HG02938 (cell line): ENCODE measurements around the gene FGF16.
"Not testable (repeated sequence)": the region's sequence is repeated elsewhere in the genome, so short reads cannot be mapped to it uniquely, and the experiment has no call there.

Experiments used
- ATAC-seq: cut with Tn5 transposase; IDR thresholded peaks from one replicate; pipeline ENCODE4 v1.9.1; 2021; ENCODE audit warnings: mild to moderate bottlenecking, moderate library complexity; ENCODE audit not compliant: unreplicated experiment

Gene FGF16

DNA sequence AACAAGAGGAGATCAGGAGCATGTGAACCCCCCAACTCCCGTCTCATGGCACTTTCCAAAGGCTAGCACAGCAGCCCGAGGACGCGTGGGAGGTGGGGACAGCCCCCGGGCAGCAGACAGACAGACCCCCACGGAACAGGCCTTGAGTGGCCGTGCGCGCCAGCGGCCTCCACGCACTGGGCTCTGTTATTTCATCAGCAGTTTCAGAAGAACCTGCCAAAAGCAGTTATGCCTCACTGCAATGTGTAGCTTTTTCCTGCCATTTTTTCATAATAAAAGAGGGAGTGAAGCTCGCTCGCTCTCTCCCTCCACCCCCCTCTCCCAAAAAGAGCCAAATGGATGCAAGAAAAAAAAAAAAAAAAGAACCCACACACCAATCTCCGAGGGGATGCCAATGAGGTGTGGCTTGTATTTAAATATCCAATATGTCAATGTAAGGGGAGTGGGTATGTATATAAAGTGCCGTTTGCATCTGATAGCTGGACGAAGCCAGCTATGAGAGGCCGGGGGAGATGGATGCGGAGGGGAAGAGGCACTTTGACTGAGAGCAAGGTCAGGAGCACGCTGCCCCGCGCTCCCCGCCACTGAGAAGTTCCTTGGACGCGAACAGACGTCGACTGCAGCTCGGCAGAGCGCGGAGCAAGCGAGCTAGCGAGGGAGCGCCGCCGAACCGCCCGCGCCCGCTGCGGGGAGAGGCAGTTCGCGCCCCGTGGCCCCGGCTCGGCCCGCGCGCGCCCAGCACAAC lies at the start of gene FGF16:
TSS of gene FGF16 (plus strand) at position 482 of the 745 bp plus-strand sequence. CDS start 286 bp downstream, outside the sequence.
- no peak for ATAC-seq

DNA sequence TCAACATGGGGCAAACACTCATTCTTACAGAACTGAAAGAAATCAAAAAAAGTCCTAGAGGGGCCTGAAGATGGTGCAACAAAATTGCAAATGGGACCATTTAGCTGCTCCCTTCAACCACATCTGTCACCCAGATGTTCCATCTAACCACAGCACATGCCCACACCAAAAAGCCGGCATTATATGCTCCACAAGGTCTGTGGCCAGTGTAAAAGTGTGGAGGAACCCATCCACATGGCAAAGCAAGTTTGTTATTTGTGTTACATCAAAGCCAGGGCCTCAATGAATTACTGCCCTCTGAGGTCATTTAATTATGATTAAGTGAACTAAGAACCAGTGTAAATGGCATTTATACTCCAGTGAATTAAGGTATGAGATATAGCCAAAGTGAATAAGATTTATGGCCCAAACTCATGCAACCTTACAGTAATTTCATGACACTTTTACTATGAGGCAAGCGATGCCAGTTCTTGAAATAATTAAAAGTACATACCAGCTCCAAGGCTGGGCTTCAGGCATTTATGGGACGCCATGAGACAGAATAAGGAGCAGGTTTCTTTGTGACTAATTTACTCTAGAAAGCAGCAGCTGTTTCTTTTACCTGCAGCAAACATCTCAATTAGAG lies 48.7 kb upstream of the FGF16 start:
- ATAC-seq: no peak

DNA sequence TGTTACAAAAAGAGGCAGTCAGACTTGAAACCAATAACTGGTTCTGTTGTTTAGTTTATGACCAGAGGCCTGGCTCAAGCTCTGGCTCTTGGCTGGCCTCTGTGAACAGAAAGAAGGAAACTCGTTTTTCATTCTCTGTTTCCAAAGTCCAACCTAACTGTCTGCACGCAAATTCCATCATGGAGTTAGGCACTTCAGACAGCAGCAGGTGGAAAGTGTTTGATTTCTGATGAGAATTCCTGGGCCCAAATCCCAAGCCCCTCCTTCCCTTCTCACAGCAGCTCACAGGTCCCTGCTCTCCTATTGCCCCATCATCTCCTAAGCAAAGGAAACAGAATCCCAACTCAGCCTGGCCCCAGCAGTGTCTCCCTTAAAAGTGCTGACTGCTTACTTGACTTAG lies 42.8 kb upstream of the FGF16 start:
- no peak for ATAC-seq

DNA sequence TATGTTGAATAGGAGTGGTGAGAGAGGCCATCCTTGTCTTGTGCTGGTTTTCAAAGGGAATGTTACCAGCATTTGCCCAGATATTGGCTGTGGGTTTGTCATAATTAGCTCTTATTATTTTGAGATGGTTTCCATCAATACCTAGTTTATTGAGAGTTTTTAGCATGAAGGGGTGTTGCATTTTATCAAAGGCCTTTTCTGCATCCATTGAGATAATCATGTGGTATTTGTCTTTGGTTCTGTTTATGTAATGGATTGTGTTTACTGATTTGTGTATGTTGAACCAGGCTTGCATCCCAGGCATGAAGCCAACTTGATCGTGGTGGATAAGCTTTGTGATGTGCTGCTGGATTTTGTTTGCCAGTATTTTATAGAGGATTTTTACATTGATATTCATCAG lies 39.4 kb upstream of the FGF16 start:
- ATAC-seq: not testable (repeated sequence)

DNA sequence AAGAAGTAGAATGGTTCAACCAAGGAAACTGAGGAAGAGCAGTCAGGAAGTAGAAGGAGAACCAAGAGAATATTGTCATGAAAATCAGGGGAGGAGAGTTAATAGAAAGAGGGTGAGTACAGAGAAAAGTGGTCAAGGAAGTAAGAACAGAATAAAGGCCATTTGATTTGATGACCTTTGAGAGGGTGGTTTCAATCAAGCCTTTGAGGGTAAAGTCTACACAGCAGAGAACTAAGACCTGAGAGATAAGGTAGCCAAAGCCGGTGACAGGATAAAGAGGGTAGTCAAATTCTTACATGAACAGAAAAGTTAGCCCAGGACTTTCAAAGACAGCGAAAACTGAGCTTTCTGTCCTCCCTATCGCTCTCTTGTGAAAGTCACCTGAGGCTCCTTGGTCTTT lies 34.6 kb upstream of the FGF16 start:
- ATAC-seq: no peak

DNA sequence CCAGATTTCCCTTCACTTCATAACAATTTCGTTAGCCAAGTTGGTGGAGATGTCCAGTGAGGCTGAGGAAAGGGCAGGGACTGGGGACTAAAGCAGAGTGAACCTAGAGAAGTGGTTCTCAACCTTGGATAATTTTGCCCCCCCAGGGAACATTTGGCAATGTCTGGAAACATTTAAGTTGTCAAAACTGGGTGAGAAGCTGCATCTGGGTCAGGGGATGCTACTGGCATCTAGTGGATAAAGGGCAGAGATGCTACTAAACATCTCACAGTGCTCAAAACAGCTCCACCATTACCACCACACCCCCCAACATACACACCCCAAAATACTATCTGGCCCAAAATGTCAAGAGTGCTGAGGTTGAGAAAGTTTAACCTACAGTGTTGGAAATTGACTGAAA lies 32.0 kb upstream of the FGF16 start:
- ATAC-seq: no peak

DNA sequence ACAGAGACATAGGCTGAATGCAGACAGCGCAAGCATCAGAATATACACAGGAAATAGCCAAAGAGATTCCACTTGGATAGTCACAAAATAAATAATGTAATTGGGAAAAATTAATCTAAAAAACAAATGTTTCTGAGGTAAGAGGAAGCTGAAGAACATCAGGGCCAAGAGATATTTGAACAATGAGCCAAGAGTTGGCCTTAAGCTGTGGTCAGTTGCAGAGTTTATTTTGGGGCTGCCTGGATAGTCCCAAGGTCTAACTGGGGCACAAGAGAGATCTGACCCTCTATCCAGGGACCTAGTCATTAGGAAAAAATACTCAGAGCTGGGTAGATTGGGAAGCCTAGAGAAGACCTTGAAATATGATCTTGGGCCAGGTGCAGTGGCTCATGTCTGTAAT lies 31.3 kb upstream of the FGF16 start:
- no peak for ATAC-seq

DNA sequence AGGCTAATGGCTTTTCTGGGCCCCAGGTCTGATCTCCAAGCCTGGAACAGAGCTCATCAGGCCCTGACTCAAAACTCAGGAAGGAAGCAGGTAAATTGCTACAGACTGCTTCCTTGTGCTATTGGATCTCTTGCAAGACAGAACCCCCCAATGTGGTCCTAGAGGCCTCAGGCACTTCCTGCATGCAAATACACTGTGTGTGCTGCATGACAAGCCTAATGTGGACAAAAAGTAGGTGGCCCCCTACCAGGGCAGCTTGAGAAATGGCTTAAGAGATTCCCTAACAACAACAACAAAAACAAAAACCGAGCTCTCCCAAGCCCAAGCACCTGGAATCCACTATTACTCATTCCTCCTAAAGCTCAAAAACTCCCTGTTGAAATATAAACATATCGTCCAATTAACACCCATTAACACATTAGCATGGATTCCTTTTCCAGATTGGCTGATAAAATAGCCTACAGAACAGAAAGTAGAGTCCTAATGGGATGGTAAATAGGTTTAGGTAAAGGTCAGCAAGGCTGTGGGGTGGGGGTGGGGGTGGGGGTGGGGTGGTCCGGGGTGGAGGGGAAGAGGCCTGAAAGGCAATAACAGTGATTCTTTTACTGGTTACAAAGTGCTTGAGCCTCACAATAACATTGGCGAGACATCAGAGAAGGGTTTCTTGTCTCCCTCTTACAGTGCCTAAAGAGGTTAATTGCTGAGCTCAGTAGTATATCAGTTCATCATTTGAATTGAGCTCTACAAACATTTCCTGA lies 24.1 kb upstream of the FGF16 start:
- ATAC-seq: no peak

DNA sequence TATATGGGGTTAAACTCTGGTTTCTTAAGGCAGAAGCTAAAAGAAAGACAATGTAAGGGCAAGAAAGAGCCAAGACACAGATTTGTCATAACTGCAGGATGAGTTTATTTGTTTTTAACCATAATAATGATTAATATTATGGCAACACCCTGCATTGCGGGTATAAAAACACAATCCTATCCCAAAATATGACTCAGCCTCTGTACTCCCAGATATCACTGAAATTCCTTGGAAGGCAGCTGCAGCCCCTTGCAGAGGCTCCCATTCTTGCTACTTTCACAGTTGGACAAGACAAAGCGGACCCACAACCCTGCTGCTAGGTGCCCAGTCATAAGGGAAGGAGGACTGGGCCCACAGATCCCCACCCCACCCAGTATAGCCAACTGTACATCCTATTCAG lies 20.4 kb upstream of the FGF16 start:
- ATAC-seq: no peak

DNA sequence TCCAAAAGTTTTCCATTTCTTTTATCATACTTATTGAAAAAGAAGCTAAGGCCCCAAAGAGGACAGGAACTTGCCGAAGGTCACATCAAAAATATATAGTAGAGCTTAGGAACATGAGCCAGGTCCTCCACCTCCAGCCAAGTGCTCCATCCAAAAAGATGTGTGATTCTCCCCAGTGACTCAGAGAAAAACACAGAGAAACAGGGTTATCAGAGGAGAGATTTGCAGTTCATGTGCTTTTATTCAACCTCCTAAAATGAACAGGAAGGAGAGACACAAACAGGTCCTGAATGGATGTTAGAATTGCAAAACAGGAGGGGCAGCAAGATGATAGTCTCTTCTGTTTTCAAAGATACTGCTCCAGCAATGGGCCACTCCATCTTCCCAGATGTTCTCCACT lies 19.6 kb upstream of the FGF16 start:
- ATAC-seq: no peak

DNA sequence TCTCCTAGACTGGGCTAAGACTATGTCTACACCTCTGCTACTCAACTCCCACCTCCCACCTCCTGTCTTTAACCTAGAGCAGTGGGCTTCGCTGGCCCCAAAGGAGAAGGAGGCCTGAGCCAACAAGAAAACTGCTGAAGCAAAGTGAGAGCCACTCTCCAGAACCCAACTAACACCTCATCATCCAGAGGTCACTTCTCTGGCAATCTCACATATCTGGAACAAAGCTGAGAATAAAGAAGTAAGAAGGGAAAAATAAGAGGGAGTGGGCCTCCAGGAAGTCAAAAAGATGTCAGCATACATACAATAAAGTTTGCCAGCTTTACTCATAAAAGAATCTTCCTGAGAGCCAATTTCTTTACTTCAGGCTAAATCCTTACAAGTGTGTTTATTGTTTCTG lies 18.6 kb upstream of the FGF16 start:
- ATAC-seq: no peak

DNA sequence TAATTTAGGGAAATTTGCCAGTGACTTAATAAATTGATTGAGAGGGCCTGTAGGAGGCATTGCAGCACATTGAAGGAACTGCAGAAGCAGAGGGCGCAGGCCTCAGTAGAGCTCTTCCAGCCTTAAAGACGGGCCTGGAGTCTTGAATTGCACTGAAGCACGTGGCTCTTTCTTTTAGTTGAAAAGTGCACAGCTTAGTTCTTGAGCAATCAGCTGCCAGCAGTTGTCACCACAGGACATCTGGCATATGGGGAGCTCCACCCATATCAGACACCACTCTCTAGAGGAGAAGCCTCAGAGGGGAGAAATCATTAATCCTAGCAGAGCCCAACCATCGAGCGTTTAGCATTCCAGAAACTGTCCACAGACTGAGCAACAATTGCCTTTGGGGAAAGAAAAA lies 16.0 kb upstream of the FGF16 start:
- ATAC-seq: no peak

DNA sequence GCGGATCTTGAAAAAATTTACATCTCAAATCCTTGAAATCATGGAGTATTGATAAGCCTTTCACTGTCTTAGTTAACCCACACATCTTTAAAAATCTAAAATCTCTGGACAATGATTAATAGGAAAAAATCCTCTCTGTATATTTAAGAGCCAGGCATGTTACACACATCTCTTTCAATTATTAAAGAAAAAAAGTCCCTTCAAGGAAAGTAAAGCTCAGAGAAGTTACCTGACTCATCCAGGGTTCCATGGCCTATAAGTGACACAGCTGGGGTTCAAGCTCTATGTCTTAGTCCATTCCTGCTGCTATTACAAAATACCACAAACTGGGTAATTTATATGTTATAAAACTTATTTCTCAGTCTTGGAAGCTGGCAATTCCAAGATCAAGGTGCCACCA lies 14.2 kb upstream of the FGF16 start:
- no peak for ATAC-seq

DNA sequence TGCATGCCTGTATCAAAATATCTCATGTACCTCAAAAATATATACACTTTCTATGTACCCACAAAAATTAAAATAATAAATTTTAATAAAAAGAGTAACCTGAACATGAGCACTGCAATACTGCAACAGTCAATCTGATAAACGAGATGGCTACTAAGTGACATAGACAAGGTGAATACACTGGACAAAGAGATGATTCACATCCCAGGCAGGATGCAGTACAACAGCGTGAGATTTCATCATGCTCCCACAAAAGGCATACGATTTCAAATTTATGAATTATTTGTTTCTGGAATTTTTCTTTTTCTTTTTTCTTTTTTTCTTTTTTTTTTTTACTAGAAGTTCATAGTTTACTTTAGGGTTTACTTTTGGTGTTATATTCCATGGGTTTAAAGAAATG lies 12.2 kb upstream of the FGF16 start:
- ATAC-seq: no peak

DNA sequence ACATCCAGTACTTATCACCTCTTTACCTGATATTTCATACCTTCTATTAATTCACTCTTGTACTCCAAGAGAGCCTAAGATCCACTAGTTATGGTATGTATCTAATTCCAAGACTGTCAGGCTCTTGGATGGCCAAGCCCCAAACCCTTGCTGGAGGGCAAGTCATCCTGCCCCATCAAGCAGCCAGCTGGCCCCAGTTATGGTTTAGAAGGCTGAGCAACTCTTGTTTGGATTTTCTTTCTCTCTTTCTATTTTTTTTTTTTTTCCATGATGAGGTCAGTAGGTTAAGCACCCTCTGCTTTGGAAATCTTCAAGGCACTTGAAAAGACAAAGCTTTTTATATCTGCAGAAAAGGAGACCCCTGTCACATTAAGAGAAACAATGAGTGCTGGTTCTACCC lies 10.9 kb upstream of the FGF16 start:
- ATAC-seq: no peak

DNA sequence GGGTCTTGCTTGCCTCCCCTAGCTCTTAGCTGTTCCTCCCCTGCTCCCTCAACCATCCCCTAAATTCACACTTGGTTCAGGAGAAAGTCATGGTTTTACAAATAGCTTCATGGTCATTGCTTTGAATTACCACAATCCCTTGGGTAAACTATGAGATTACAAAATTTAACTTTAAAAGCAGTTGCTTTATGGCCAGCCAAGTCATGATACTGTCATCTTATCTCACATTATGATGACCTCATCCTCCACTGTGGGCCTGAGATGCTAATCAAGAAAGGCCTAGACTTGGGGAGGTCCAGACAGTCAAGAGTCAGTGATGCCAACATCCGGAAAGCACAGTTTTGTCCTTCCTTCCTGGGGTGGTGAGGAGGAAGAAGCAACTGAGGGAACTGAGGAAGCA lies 10.5 kb upstream of the FGF16 start:
- ATAC-seq: no peak

DNA sequence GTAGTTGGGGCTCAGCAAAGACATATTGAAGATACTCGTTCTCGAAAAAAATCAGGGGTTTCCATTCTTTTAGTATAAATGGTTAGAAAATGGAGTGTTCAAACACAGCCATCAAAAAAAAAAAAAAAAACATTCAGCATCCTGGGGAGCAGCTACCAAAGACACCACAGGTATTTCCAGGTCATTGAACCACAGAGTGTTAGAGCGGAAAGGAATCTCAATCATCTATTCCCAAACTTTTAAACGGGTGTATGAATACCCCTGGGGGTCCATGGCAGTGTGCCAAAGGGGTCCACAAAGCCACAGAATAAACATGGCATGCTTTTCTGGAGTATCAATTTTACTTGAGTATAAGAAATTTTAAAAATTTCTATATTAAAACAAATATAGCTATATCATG lies 6.9 kb upstream of the FGF16 start:
- no peak for ATAC-seq

DNA sequence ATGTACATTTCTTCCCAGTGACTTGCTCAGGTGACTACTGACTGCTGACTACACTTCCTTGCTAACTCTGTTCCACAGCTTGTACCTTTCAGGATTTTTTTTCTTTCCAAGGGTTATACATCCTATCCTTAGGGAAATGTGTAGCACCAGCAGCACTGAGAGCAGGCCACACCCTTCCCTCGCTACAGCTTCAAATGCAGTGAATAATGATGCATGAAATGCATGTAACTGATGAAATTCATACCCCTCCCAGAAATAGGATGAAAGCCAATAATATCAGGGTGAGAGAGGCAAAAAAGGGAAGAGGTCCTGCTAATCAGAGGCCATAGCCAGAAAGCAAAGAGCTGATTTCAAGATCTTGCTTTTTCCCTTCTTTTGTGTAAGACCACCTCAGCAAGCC lies 6.2 kb upstream of the FGF16 start:
- no peak for ATAC-seq

DNA sequence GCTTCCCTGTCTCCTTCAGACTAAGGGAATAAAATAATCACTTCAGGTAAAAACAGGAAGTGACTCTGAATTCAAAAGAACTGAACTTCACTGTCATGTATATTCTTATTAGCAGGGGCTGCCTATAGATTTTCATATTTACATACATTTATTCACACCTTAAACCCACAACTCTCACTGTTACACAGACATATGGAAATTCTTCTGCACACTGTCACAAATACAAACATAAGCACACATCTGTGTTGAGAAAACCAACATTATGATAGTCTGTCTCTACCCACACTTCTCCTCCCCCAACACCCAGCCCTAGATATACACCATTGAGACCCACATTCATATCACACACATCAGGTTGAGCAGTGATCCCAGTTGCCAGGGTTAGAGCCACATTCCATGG lies 5.7 kb upstream of the FGF16 start:
- ATAC-seq: no peak

DNA sequence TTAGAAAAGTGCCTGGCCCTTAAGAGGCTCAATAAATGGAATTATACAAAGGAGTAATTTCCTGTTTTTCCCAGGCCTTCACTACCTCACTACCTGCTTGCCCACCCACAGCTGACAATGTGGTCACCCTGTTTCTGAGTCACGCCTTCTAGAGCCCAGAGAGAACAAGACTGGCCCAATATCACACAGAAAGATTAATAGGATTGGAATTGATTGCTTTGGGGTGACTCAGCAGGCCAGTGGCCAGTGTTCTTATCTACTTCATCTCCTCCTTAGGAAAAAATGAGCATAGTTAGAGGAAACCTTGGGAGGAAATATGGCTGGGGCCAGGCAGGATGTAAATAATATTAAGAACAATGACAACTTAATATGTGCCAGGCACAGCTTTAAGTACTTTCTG lies 4.5 kb upstream of the FGF16 start:
- no peak for ATAC-seq

DNA sequence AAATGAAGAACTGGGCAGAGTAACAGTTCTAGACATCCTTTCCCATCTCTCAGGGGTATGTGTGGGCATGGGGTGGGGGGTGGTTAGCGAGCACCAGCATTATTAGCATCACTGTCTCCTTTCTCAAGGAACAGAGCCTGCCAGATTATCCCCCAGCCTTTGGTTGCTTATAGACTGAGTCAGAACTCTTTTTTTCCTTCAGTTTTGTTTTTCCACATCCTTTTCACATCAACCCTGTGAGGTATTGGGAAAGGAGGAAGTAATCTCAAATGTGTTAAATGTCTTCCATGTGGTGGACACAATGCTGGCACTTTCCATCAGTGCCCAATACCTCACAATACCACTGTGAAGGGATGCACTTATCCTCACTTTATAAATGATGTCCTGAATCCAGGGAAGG lies 3.1 kb upstream of the FGF16 start:
- no peak for ATAC-seq

DNA sequence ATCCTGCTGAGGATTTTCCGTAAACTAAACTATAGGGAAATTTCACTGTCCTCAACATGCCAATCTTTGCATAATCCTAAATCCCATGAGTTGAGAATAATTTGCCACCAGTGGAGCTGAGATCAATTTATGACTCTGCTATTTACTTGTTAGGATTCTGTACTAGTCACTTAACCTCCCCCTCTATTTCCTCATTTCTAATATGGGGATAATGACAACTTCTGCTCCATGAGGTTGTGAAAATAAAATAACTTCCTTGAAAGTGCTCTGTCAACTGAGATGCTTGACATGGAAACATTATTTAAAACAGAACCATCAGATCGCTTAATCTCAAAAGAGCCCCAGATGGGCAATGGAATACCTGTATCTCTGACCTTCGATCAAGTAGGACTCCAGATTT lies 2.6 kb upstream of the FGF16 start:
- ATAC-seq: no peak
